Measurements from ENCODE around the gene PMM2. TPM values are rescaled to one million over a fixed set of nuclear protein-coding genes. Genes with fewer than 3 reads are reported as not detected.

PMM2 gene
- total and polyA plus RNA-seq, 9 of the 15 experiments (the other 6 are each of a cell fraction or from before 2014, with no cell fraction given) = 5.6 to 42.7 (median 25.9) TPM

DNA sequence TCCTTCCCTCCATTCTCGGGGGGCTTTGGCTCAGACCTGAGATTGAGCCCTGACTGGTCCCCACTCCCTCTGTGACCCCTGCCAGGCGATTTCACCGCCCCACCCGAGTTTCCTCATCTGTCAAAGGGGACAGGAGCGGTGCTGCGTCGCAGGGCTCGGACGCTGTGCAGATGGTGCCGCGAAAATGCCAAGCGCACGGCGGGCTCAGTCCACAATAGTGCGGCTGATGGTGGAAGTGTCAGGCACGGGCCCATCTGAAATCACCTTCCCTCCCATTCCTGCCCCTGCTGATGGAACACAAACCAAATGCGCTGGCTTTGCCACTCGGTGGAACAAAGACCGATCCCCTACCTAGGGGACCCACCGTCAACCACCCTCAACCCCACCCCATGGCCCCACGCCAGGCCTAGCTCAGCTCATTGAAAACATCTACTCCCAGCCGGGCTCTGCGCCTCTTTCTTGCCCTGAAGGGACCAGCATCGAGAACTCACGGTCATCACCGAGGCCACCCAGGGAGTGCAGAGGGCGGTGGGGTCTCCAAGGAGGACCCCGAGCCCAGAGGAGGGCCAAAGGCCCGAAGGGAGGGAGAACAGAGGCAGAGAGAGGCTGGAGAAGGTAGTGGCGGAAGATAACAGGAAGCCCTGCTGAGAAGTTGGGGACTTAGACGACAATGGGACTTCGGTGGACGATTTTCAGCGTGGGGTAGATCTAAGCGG lies 69.7 kb downstream of the PMM2 start (continued):
- TF ChIP-seq SREBF1 (IDR thresholded peaks at IDR 0.05; ENCODE audit: borderline replicate concordance, low read depth, low read length) = no peak
- TF ChIP-seq, protein P1, sequence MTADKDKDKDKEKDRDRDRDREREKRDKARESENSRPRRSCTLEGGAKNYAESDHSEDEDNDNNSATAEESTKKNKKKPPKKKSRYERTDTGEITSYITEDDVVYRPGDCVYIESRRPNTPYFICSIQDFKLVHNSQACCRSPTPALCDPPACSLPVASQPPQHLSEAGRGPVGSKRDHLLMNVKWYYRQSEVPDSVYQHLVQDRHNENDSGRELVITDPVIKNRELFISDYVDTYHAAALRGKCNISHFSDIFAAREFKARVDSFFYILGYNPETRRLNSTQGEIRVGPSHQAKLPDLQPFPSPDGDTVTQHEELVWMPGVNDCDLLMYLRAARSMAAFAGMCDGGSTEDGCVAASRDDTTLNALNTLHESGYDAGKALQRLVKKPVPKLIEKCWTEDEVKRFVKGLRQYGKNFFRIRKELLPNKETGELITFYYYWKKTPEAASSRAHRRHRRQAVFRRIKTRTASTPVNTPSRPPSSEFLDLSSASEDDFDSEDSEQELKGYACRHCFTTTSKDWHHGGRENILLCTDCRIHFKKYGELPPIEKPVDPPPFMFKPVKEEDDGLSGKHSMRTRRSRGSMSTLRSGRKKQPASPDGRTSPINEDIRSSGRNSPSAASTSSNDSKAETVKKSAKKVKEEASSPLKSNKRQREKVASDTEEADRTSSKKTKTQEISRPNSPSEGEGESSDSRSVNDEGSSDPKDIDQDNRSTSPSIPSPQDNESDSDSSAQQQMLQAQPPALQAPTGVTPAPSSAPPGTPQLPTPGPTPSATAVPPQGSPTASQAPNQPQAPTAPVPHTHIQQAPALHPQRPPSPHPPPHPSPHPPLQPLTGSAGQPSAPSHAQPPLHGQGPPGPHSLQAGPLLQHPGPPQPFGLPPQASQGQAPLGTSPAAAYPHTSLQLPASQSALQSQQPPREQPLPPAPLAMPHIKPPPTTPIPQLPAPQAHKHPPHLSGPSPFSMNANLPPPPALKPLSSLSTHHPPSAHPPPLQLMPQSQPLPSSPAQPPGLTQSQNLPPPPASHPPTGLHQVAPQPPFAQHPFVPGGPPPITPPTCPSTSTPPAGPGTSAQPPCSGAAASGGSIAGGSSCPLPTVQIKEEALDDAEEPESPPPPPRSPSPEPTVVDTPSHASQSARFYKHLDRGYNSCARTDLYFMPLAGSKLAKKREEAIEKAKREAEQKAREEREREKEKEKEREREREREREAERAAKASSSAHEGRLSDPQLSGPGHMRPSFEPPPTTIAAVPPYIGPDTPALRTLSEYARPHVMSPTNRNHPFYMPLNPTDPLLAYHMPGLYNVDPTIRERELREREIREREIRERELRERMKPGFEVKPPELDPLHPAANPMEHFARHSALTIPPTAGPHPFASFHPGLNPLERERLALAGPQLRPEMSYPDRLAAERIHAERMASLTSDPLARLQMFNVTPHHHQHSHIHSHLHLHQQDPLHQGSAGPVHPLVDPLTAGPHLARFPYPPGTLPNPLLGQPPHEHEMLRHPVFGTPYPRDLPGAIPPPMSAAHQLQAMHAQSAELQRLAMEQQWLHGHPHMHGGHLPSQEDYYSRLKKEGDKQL (CRISPR knock-in tag; IDR thresholded peaks at IDR 0.05; ENCODE audit: borderline replicate concordance) = no peak
- TF ChIP-seq, protein P2, sequence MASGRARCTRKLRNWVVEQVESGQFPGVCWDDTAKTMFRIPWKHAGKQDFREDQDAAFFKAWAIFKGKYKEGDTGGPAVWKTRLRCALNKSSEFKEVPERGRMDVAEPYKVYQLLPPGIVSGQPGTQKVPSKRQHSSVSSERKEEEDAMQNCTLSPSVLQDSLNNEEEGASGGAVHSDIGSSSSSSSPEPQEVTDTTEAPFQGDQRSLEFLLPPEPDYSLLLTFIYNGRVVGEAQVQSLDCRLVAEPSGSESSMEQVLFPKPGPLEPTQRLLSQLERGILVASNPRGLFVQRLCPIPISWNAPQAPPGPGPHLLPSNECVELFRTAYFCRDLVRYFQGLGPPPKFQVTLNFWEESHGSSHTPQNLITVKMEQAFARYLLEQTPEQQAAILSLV (tag; IDR thresholded peaks at IDR 0.05) = no peak
- no peak for TF ChIP-seq POLR2B (IDR thresholded peaks at IDR 0.05; ENCODE audit: low read depth, partially characterized antibody)
- TF ChIP-seq BRD9 (IDR thresholded peaks at IDR 0.05; ENCODE audit: low read depth, partially characterized antibody) = peak; percentile 12
- TF ChIP-seq SNRNP70 (optimal IDR thresholded peaks at IDR 0.05; ENCODE audit: low read depth, low read length) = no peak
- peak; percentile 72 for TF ChIP-seq RBFOX2 (IDR thresholded peaks at IDR 0.05; ENCODE audit: low read depth, low read length)
- peak; percentile 73; the same call in 1 of the 2 replicates for TF ChIP-seq ZBTB7A (IDR thresholded peaks at IDR 0.05; ENCODE audit: borderline replicate concordance, control insufficient read depth, low read depth, low read length)
- 0 out of 2 replicates have a peak, but pooled peaks have one; percentile 19 for TF ChIP-seq HDGF (IDR thresholded peaks at IDR 0.05)

All from K562 (cell line).